HG02678 (cell line): ENCODE measurements around the gene ISL2.

Source experiments
- ATAC-seq: cut with Tn5 transposase; IDR thresholded peaks from one replicate; pipeline ENCODE4 v1.9.1; 2021; ENCODE audit warnings: mild to moderate bottlenecking, moderate library complexity; ENCODE audit not compliant: unreplicated experiment

Gene ISL2

DNA sequence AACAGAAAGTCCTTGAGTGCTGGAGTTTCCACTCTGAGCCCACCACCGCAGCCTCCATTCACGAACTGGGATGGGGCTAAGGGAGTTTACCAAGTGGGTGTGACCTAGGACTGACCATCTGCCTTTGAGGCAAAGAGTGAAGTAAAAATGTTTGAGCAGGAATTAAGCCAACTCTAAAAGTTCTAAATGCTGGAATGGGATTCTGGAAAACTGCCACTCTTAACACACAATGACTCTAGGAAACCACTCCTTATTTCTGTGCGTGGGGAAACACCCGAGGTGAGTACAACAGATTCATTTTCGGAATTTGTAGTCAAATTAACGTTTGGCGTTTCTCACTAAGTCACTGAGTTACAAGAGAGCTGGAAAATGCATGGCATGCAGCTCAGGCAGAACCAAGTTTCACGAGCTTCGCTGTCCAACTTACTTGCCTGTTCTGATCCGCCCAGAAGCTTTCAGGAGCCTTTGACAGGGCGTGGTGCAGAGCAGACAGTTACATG lies 31.6 kb downstream of the ISL2 start:
- no peak for ATAC-seq

DNA sequence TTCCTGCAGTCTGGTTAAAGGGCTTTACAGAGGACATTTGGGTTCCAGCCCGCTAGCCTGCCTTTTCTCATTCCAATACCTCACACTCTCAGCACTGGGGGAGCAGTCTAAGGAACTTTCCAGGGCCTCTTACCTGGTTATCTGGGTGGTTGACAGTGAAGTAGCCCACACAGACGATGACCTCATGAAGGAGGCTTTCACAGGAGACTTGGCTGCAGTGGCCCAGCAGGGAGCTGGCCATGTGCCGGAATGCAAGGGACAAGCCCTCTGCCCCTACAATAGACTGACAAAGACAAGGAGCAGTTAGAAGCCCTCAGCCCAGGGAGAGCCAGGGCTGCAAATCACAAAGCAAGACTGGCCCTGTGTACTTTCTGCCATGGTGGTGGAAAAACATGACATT lies 39.5 kb downstream of the ISL2 start:
- ATAC-seq: no peak

DNA sequence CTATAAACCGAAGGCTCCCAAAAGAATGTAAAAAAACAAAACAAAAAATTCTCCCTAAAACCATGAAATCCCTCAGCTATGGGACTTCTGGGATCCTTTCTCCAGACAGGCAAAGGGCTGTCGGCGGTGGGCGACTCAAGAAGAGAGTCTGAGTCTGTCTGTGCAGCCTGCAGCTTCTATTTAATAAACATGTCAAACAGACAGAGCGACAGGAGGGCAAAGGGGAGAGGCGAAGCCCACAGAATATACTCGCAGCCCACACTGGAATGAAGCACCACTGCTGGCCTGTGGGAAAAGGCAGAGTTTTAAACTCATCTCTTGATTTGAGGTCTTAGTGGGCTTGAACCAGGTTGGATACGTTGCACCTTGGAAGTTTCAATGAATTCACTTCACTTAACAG lies 40.2 kb downstream of the ISL2 start:
- ATAC-seq: no peak

DNA sequence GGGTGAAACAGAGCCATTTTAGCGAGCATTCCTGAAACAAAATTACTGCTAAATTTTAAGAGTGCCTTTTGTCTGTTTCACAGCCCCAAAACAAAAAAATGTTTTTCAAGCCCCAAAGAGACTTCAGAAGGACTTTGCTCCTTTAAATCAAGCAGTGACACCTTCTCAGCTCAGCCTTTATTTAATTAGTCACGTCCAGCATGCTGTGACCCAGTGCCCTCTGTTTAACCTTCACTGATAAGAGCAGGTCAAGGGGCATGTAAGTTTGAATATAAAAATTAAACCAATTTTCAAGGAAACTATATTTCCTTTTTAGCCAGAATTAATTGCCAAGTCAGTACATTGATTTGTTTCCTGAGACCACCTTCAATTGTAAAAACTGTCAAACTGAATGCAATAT lies 40.6 kb downstream of the ISL2 start:
- ATAC-seq: no peak

DNA sequence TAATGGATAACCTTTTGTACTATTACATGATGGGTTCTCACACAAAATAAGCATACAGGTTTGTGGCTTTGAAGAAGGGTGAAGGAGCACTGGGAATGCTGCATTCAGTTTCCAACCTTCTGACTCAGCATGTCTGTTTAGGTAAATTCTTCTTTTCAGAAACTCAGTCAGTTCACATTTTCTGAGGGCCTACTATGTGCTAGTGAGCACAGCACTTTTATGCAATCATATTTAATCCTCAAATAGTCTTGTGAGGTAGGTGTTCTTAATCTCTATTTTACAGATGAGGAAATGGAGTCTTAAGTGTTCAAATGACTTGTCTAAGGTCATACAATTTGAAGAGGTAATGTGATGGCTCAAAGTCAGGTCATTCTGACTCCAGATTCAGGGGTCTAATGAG lies 41.2 kb downstream of the ISL2 start:
- no peak for ATAC-seq

DNA sequence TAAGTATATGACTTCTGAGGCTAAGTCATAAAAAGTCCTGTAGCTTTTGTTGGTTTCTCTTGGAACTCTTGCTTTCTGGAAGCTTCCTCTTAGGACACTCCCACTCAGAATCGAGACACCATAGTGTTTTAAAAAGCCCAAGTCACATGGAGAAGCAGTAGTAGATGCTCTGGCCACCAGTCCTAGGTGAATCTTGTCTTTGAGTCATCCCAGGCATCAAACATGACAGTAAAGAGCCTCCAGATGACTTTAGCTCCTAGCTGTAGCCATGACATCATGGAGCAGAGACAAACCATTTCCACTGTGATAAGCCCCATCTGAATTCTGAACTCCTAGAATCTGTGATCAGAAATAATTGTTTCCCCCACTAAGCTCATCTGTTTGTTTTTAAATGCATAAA lies 42.1 kb downstream of the ISL2 start:
- no peak for ATAC-seq

DNA sequence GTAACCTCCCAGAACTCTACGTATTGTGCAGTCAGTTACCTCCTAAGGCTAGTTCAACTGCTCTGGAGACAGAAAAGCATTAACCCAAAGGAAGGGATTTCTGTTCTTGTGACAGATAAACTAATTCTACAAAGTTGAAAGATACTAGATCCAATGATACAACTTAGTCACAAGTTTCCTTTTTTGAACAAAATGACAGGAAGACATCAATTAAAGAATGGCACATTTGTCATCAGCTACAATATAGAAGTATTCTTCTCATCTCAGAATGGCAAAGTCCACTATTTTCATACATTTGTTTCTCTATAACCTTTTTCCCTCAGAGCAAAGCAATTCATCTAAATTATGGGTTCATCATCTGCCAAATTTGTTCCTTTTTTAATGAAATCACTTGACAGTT lies 43.7 kb downstream of the ISL2 start:
- ATAC-seq: no peak

DNA sequence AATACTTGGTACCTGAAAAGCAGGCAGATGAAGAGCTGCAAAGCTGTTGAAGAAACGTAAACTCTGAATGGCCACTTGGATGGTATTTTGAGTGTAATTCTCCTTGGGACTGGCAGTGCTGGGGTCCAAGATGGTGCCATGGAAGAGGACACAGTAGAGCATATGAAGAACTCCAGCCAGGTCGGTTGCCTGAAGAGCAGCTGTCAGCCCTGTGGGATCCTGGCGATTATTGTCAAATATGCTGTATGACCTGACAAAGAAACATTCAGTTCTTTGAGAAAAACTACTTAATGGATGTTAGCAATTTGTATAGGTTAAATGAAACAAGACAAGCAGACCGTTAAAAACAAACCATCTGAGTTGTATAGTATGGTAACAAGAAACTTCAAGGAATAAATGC lies 44.8 kb downstream of the ISL2 start:
- ATAC-seq: no peak

DNA sequence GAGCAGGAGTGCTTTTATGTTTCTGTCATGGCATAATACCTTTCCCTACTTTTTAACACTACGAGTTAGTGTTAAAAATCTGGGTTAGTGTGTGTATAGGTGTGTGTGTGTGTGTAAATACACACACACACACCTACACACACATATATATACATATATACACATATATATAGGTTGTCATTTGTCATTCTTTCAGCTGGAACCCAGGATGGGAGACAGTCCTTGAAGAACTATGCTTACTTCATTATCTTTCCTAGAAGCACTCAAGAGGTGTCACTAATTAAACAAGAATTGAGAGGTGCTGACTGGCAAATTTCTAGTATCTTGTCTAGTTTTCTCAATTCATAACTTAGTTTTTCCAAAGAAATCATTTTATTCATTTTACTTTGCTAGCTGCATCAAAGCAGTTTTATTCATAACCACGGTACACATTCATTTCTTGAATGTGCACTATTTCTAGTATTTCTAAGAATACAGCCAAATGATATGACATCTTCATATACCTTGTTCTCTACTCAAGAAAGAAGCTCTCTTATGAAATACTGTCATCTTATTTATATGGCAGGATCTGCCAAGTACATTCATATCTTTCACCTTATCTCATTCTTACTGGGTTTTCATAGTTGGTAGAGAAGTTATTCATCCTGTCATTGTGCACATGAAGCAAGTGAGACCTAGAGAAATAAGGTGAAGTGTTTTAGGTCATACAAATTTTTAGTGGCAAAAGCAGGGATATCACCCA lies 46.6 kb downstream of the ISL2 start:
- no peak for ATAC-seq

DNA sequence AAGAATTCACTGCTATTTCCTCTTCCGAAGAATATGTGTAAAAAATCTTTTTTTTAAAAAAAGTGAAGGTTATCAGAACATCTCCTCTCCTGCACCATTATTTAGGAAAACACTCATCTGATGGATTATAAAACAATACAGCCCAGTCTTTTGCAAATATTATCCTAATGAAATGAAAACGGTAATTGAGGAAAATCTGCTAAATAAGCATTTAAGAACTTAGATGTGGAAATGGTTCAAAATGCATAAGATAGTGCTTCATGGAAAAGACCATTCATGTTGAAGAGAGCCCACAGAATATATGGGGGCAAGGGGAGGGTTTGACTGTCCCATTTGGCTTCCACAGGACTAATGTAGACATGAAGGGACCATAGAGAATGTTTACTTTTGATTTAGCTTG lies 47.8 kb downstream of the ISL2 start:
- ATAC-seq: no peak

DNA sequence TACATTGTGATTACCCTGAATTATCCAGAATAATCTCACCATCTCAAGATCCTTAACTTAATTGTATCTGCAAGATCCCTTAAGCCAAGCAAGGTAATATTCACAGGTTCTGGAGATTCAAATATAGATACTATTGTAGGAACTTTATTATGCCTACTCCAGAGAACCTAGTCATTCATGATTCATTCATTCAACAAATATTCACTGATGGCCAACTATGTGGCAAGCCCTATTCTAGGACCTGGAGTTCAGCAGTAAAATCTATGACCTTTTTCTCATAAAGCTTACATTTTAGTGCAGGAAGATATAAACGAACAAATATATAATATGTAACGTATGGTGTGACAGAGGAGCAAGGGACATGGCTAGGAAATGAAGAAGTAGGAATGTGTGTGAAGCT lies 49.6 kb downstream of the ISL2 start:
- no peak for ATAC-seq

DNA sequence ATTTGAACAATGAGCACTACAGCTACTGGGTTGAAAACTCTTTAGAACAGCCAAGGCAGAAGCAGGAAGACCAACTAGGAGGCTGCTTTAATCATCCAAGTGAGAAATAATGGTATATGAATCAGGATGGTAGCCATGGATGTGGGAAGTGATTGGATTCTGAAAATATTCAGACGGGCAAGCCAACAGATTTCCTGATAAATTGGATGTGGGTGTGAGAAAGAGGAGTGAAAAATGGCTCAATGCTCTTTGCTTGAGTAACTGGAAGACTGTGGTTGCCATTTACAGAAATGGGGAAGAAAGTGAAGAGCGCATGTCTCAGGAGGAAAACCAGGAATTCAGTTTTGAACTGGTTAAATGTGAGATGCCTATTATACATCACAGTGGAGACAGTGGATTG lies 50.4 kb downstream of the ISL2 start:
- ATAC-seq: no peak

DNA sequence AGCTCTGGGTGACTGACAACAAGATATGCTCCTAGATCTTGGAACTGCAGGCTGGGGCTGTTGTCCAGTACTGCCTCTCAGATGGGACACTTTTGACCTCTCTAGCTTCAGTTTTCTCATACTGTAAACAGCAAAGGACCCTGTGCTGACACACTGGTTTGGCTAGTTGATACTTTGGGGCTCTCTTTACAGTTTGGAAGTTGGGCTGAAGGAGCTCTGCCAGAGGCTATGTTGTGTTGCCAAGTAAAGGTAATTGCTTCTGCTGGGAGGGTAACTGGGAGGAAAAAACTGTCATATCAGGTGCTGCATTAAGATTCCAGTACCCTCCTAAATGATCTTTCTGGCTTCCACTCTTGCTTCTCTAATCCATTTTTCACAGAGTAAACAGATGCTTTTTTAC lies 54.0 kb downstream of the ISL2 start:
- no peak for ATAC-seq

DNA sequence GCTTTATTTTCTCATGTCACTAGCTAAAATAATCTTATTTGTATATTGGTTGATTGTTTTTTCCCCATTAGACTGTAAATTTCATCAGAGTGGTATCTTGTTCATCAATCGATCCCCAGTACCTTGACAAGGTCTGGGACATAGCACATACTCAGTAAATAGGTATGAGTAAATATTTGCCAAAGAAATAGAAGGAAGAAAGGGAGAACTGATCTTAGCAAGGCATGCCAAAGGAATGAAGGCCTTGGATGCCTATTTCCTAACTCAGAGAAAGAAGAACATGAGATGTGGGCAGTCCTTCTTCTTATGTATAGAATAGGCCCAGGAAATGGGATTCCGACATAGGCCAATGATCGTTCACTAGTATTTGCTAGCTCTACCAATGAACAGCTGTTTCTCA lies 54.7 kb downstream of the ISL2 start:
- ATAC-seq: no peak

DNA sequence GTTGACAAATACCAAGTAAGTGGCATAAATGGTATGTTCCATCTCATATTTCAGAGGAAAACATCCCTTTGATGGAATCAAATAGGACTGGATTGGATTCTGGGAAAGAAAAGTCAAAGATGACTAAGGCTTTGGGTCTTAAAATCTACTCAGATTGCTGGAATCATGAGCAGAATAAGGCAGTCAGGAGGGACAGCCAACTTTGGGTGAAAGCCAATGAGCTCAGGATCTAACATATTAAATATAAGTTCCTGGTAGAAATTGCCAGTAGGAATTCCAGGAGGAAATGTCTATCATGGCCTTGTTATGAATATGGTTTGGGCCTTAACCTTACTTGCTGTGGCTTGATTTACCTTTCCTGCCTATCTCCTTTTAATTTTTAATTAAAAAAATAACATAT lies 55.3 kb downstream of the ISL2 start:
- ATAC-seq: no peak
